Neural crest cell (in vitro differentiated cells): ENCODE measurements around the gene DNAH14. TPM values are rescaled to one million over a fixed set of nuclear protein-coding genes. Genes with fewer than 3 reads are reported as not detected.

Experiments
- DNase-seq: peaks from one replicate; pipeline ENCODE4 v3.0.0; 2021; ENCODE audit warnings: low read depth, mixed read lengths, low spot score
- H3K27ac Mint-ChIP-seq: one replicate; pipeline ENCODE4 v1.8.0; 2021; ENCODE audit warnings: mild to moderate bottlenecking, mixed read lengths; ENCODE audit not compliant: unreplicated experiment
- H3K27me3 Mint-ChIP-seq: 2 replicates; pipeline ENCODE4 v1.8.0; 2021; ENCODE audit warnings: low read depth, mild to moderate bottlenecking, mixed read lengths
- H3K36me3 Mint-ChIP-seq: 2 replicates; pipeline ENCODE4 v1.8.0; 2021; ENCODE audit warnings: low read depth, mild to moderate bottlenecking, mixed read lengths
- H3K4me1 Mint-ChIP-seq: 2 replicates; pipeline ENCODE4 v1.8.0; 2021; ENCODE audit warnings: mixed read lengths
- H3K4me3 Mint-ChIP-seq: one replicate; pipeline ENCODE4 v1.8.0; 2021; ENCODE audit warnings: mild to moderate bottlenecking, mixed read lengths
- H3K9me3 Mint-ChIP-seq: 2 replicates; pipeline ENCODE4 v1.8.0; 2021; ENCODE audit warnings: mixed read lengths
- CTCF ChIP-seq: fragments of 200-600 bp; sonication (generic); conservative IDR thresholded peaks from 2 replicates; pipeline ENCODE4 v1.5.0; 2021; ENCODE audit warnings: antibody characterized with exemption, mild to moderate bottlenecking
- total RNA-seq: library from RNA; stranded (reverse); gene quantifications from 2 replicates; pipeline ENCODE4 v1.2.1, GENCODE V29; 2021

Gene DNAH14
- total RNA-seq, 1 donor from 2014 or later, result 31.0 TPM

GRCh38 chr1:224898937-224899336 is 30.5 kb upstream of the DNAH14 start:
- DNase-seq, result no peak
- H3K4me3 Mint-ChIP-seq, result no peak overlapping the region
- H3K27ac Mint-ChIP-seq, result no peak overlapping the region
- no peak for TF ChIP-seq CTCF
- no peaks in the 10 kb centered on the region for H3K4me1 Mint-ChIP-seq
- peaks cover 3% of the 10 kb centered on the region for H3K27me3 Mint-ChIP-seq
- no peaks in the 10 kb centered on the region for H3K36me3 Mint-ChIP-seq
- H3K9me3 Mint-ChIP-seq, result peaks cover 6% of the 10 kb centered on the region

GRCh38 chr1:224900062-224900630 is 29.3 kb upstream of the DNAH14 start:
- Mint-ChIP-seq H3K27ac (no peak overlapping the region), H3K4me1 (no peaks in the 10 kb centered on the region), H3K9me3 (peaks cover 6% of the 10 kb centered on the region), H3K27me3 (peaks cover 3% of the 10 kb centered on the region), H3K4me3 (no peak overlapping the region), H3K36me3 (no peaks in the 10 kb centered on the region)
- TF ChIP-seq CTCF, result no peak
- DNase-seq, result no peak

GRCh38 chr1:224901087-224901810 is 28.2 kb upstream of the DNAH14 start:
- Mint-ChIP-seq H3K4me3 (no peak overlapping the region), H3K9me3 (peaks cover 6% of the 10 kb centered on the region), H3K27ac (no peak overlapping the region), H3K36me3 (no peaks in the 10 kb centered on the region), H3K27me3 (peaks cover 3% of the 10 kb centered on the region), H3K4me1 (no peaks in the 10 kb centered on the region)
- TF ChIP-seq CTCF, result no peak
- DNase-seq, result no peak

GRCh38 chr1:224903955-224904354 is 25.5 kb upstream of the DNAH14 start:
- no peak overlapping the region for H3K27ac Mint-ChIP-seq
- no peaks in the 10 kb centered on the region for H3K4me1 Mint-ChIP-seq
- TF ChIP-seq CTCF, result no peak

GRCh38 chr1:224906340-224906739 is 23.1 kb upstream of the DNAH14 start:
- Mint-ChIP-seq H3K27ac (no peak overlapping the region), H3K4me1 (no peaks in the 10 kb centered on the region), H3K27me3 (peaks cover 3% of the 10 kb centered on the region), H3K4me3 (no peak overlapping the region), H3K36me3 (peaks cover 6% of the 10 kb centered on the region), H3K9me3 (peaks cover 6% of the 10 kb centered on the region)
- DNase-seq, result no peak
- no peak for TF ChIP-seq CTCF

More at GRCh38 chr1:224903955-224904354, 25.5 kb upstream of the DNAH14 start:
- DNase-seq, result no peak
- H3K27me3 Mint-ChIP-seq, result peaks cover 3% of the 10 kb centered on the region
- no peak overlapping the region for H3K4me3 Mint-ChIP-seq
- no peaks in the 10 kb centered on the region for H3K36me3 Mint-ChIP-seq
- peaks cover 2% of the 10 kb centered on the region for H3K9me3 Mint-ChIP-seq
